Right renal pelvis (tissue), 4 donors: ENCODE measurements around the gene CPN1. TPM values are rescaled to one million over a fixed set of nuclear protein-coding genes. Genes with fewer than 3 reads are reported as not detected.
"Not testable (repeated sequence)": the region's sequence is repeated elsewhere in the genome, so short reads cannot be mapped to it uniquely, and the experiment has no call there.

Experiments used
- DNase-seq, 4 donors: peaks; one replicate each; pipeline ENCODE4 v3.0.0-alpha.2; 2013; ENCODE audit warnings: low read depth in 4 of 4, low spot score in 3 of 4, missing footprints in 1 of 4
- polyA plus RNA-seq, 4 donors: library from polyadenylated mRNA; unstranded; fragments of 120-200 nt; gene quantifications; one replicate each; pipeline ENCODE4 v1.2.1, GENCODE V29; 2013; ENCODE audit not compliant: insufficient read length in 4 of 4

Gene CPN1
- polyA plus RNA-seq = 1 to 10 TPM; 2.0 to 2.9 (median 2.6) TPM

- DNase-seq = no peak
Measured at GRCh38 chr10:100081075-100082001, at the start of gene CPN1. Gene CPN1 (minus strand): TSS chr10:100081869. CDS start chr10:100081625, 244 bp downstream.

GRCh38 chr10:100130831-100131230, 49.2 kb upstream of the CPN1 start:
- peak in 2 of 4 donors; percentile 13 to 16 for DNase-seq

GRCh38 chr10:100129424-100129823, 47.8 kb upstream of the CPN1 start:
- DNase-seq = no peak

GRCh38 chr10:100128951-100129350, 47.3 kb upstream of the CPN1 start:
- DNase-seq = no peak

- DNase-seq = not testable (repeated sequence)
Measured at GRCh38 chr10:100125335-100125734, 43.7 kb upstream of the CPN1 start.

- no peak for DNase-seq
Measured at GRCh38 chr10:100124097-100124496, 42.4 kb upstream of the CPN1 start.

- no peak for DNase-seq
Measured at GRCh38 chr10:100122780-100123179, 41.1 kb upstream of the CPN1 start.

- no peak for DNase-seq
Measured at GRCh38 chr10:100120550-100120949, 38.9 kb upstream of the CPN1 start.

- DNase-seq = no peak
Measured at GRCh38 chr10:100119726-100120125, 38.1 kb upstream of the CPN1 start.

GRCh38 chr10:100114976-100115770, 33.5 kb upstream of the CPN1 start:
- no peak for DNase-seq

GRCh38 chr10:100114460-100114859, 32.8 kb upstream of the CPN1 start:
- DNase-seq = no peak

- DNase-seq = no peak
Measured at GRCh38 chr10:100109670-100110069, 28.0 kb upstream of the CPN1 start.

- no peak for DNase-seq
Measured at GRCh38 chr10:100106865-100107264, 25.2 kb upstream of the CPN1 start.

GRCh38 chr10:100104300-100104699, 22.6 kb upstream of the CPN1 start:
- no peak for DNase-seq

GRCh38 chr10:100103581-100103980, 21.9 kb upstream of the CPN1 start:
- DNase-seq = no peak

GRCh38 chr10:100101192-100102076, 19.8 kb upstream of the CPN1 start:
- no peak for DNase-seq

GRCh38 chr10:100100651-100101184, 19.0 kb upstream of the CPN1 start:
- no peak for DNase-seq

- DNase-seq = no peak
Measured at GRCh38 chr10:100089241-100089640, 7.6 kb upstream of the CPN1 start.

GRCh38 chr10:100086708-100087107, 5.0 kb upstream of the CPN1 start:
- DNase-seq = not testable (repeated sequence)

GRCh38 chr10:100085596-100085995, 3.9 kb upstream of the CPN1 start:
- no peak for DNase-seq
